BE2C (cell line): ENCODE measurements around the gene CHIT1.

Experiments
- DNase-seq: peaks from one replicate; pipeline ENCODE4 v3.0.0-alpha.2; 2020
- H3K27me3 ChIP-seq: fragments of 250-450 bp; sonication (Bioruptor Pico); 2 replicates; pipeline ENCODE4 v1.5.1; 2020; ENCODE audit warnings: mild to moderate bottlenecking
- H3K36me3 ChIP-seq: fragments of 250-450 bp; sonication (Bioruptor Pico); 2 replicates; pipeline ENCODE4 v1.5.1; 2020; ENCODE audit warnings: mild to moderate bottlenecking
- H3K4me1 ChIP-seq: fragments of 250-450 bp; sonication (Bioruptor Pico); 2 replicates; pipeline ENCODE4 v1.5.1; 2020
- H3K4me3 ChIP-seq: 2 replicates; pipeline ENCODE4 v1.5.1; 2011; ENCODE audit warnings: low read depth, low read length
- H3K9me3 ChIP-seq: fragments of 250-450 bp; sonication (Bioruptor Pico); 2 replicates; pipeline ENCODE4 v1.5.1; 2020
- CTCF ChIP-seq: IDR thresholded peaks from 2 replicates; pipeline ENCODE4 v1.5.1; 2012; ENCODE audit warnings: mild to moderate bottlenecking, low read depth, low read length

Gene CHIT1

DNA sequence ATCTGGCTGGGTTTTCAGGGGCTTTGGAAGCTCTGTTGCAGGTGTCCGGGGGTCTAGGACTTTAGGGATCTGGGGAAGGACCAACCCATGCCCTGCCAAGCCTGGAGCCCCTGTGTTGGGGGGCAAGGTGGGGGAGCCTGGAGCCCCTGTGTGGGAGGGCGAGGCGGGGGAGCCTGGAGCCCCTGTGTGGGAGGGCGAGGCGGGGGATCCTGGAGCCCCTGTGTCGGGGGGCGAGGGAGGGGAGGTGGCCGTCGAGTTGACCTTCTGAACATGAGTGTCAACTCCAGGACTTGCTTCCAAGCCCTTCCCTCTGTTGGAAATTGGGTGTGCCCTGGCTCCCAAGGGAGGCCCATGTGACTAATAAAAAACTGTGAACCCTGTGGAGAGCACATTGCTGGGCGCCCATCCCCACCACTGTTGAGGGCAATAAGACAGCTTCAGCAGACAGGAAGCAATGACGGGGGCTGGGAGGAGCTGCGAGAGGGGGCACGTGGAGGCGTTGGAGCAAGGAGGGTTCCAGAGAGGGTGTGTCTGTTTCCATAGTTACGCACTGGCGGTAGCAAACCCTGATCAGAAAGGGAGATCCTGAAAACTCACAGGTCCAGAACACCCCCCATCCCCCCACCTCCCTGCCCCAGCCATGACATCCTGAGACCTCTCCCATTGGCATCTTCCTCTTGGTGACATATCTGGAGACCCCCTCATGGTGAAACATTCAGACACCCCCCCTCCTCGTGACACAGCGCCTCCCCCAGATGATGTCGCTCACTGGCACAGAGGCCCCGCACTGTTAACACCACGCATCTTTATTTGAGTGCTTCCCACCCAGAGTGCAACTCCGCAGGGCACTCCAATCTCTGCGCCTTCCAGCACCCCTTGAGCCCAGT is 62.2 kb downstream of the CHIT1 start:
- TF ChIP-seq CTCF, result no peak
- no peaks in the 10 kb centered on the region for H3K36me3 ChIP-seq
- no peaks in the 10 kb centered on the region for H3K27me3 ChIP-seq
- H3K9me3 ChIP-seq, result no peaks in the 10 kb centered on the region
- H3K4me3 ChIP-seq, result no peak overlapping the region
- H3K4me1 ChIP-seq, result no peaks in the 10 kb centered on the region
- no peak for DNase-seq

- no peaks in the 10 kb centered on the region for H3K27me3 ChIP-seq
- TF ChIP-seq CTCF, result no peak
- no peaks in the 10 kb centered on the region for H3K4me1 ChIP-seq
- DNase-seq, result no peak
- no peak overlapping the region for H3K4me3 ChIP-seq
- H3K36me3 ChIP-seq, result no peaks in the 10 kb centered on the region
- no peaks in the 10 kb centered on the region for H3K9me3 ChIP-seq
Observed at GRCh38 chr1:203166192-203166940, 63.1 kb downstream of the CHIT1 start.
